ENCODE measurements around the gene ZNF274.

ZNF274 gene

GRCh38 chr19:58183817-58184215 lies 955 bp downstream of the ZNF274 start:
- no peak for ATAC-seq
- peaks cover 28% of the 10 kb centered on the region for H3K4me1 Mint-ChIP-seq
- H3K4me3 Mint-ChIP-seq = peak overlapping the region; percentile 94 to 96
- no peak for DNase-seq
- peaks cover 22 to 43% of the 10 kb centered on the region in 2 donors for H3K9me3 Mint-ChIP-seq
- H3K27ac Mint-ChIP-seq = peak overlapping the region; percentile 100
- H3K27me3 Mint-ChIP-seq = no peaks in the 10 kb centered on the region

- peaks cover 41 to 77% of the 10 kb centered on the region in 2 donors for H3K9me3 Mint-ChIP-seq
- ATAC-seq (no peak), DNase-seq (no peak)
- H3K4me1 Mint-ChIP-seq = no peaks in the 10 kb centered on the region
- H3K4me3 Mint-ChIP-seq = no peak overlapping the region
- no peaks in the 10 kb centered on the region for H3K27me3 Mint-ChIP-seq
- H3K27ac Mint-ChIP-seq = peak overlapping the region in 1 of 2 donors; percentile 4
These were observed 14.2 kb downstream of the ZNF274 start for GRCh38 chr19:58196901-58197616.

- Mint-ChIP-seq H3K4me3 (no peak overlapping the region), H3K27me3 (no peaks in the 10 kb centered on the region), H3K4me1 (no peaks in the 10 kb centered on the region), H3K9me3 (peaks cover 69 to 92% of the 10 kb centered on the region in 2 donors), H3K27ac (no peak overlapping the region)
- ATAC-seq = no peak
- no peak for DNase-seq
These were observed 21.1 kb downstream of the ZNF274 start for GRCh38 chr19:58203814-58204475.

- H3K27ac Mint-ChIP-seq = no peak overlapping the region
- H3K27me3 Mint-ChIP-seq = no peaks in the 10 kb centered on the region
- no peak for DNase-seq
- H3K4me1 Mint-ChIP-seq = no peaks in the 10 kb centered on the region
- peaks cover 69 to 97% of the 10 kb centered on the region in 2 donors for H3K9me3 Mint-ChIP-seq
- no peak for ATAC-seq
- H3K4me3 Mint-ChIP-seq = no peak overlapping the region
These were observed 21.7 kb downstream of the ZNF274 start for GRCh38 chr19:58204566-58204965.

- Mint-ChIP-seq H3K4me3 (no peak overlapping the region), H3K27me3 (no peaks in the 10 kb centered on the region), H3K27ac (peak overlapping the region in 1 of 2 donors; percentile 65), H3K9me3 (peaks cover 72 to 99% of the 10 kb centered on the region in 2 donors), H3K4me1 (no peaks in the 10 kb centered on the region)
- no peak for DNase-seq
- no peak for ATAC-seq
These were observed 26.7 kb downstream of the ZNF274 start for GRCh38 chr19:58209577-58209976.

- H3K9me3 Mint-ChIP-seq = peaks cover 63 to 94% of the 10 kb centered on the region in 2 donors
- H3K4me1 Mint-ChIP-seq = no peaks in the 10 kb centered on the region
- H3K4me3 Mint-ChIP-seq = no peak overlapping the region
- DNase-seq = no peak
- no peak overlapping the region for H3K27ac Mint-ChIP-seq
- no peaks in the 10 kb centered on the region for H3K27me3 Mint-ChIP-seq
- ATAC-seq = no peak
These were observed 29.6 kb downstream of the ZNF274 start for GRCh38 chr19:58212336-58213074.

GRCh38 chr19:58213075-58213369 lies 30.2 kb downstream of the ZNF274 start:
- peaks cover 63 to 94% of the 10 kb centered on the region in 2 donors for H3K9me3 Mint-ChIP-seq
- no peak for DNase-seq
- H3K27ac Mint-ChIP-seq = no peak overlapping the region
- no peak for ATAC-seq
- no peak overlapping the region for H3K4me3 Mint-ChIP-seq
- H3K4me1 Mint-ChIP-seq = no peaks in the 10 kb centered on the region
- H3K27me3 Mint-ChIP-seq = no peaks in the 10 kb centered on the region

GRCh38 chr19:58217069-58217481 lies 34.2 kb downstream of the ZNF274 start:
- no peaks in the 10 kb centered on the region for H3K4me1 Mint-ChIP-seq
- H3K9me3 Mint-ChIP-seq = peaks cover 54 to 65% of the 10 kb centered on the region in 2 donors
- no peak for DNase-seq
- H3K27ac Mint-ChIP-seq = no peak overlapping the region
- H3K4me3 Mint-ChIP-seq = peak overlapping the region in 1 of 2 donors; percentile 26
- no peak for ATAC-seq
- H3K27me3 Mint-ChIP-seq = no peaks in the 10 kb centered on the region

GRCh38 chr19:58217607-58218391 lies 34.9 kb downstream of the ZNF274 start:
- H3K9me3 Mint-ChIP-seq = peaks cover 51 to 63% of the 10 kb centered on the region in 2 donors

GRCh38 chr19:58218899-58219298 lies 36.0 kb downstream of the ZNF274 start:
- DNase-seq = peak; percentile 28 to 57

More at GRCh38 chr19:58217607-58218391, 34.9 kb downstream of the ZNF274 start:
- Mint-ChIP-seq H3K4me3 (no peak overlapping the region), H3K4me1 (no peaks in the 10 kb centered on the region), H3K27ac (no peak overlapping the region), H3K27me3 (no peaks in the 10 kb centered on the region)
- no peak for DNase-seq
- ATAC-seq = no peak

GRCh38 chr19:58227964-58228584 lies 45.2 kb downstream of the ZNF274 start:
- DNase-seq = no peak
- H3K4me1 Mint-ChIP-seq = peaks cover 34% of the 10 kb centered on the region
- no peak for ATAC-seq
- peak overlapping the region; percentile 99 for H3K4me3 Mint-ChIP-seq
- peak overlapping the region; percentile 95 to 97 for H3K27ac Mint-ChIP-seq
- H3K9me3 Mint-ChIP-seq = peaks cover 37 to 48% of the 10 kb centered on the region in 2 donors
- H3K27me3 Mint-ChIP-seq = no peaks in the 10 kb centered on the region

More at GRCh38 chr19:58218899-58219298, 36.0 kb downstream of the ZNF274 start:
- peak; percentile 74 for ATAC-seq
- Mint-ChIP-seq H3K4me1 (no peaks in the 10 kb centered on the region), H3K27me3 (no peaks in the 10 kb centered on the region), H3K9me3 (peaks cover 44 to 54% of the 10 kb centered on the region in 2 donors), H3K27ac (no peak overlapping the region), H3K4me3 (no peak overlapping the region)

- Mint-ChIP-seq H3K27ac (peak within 1 kb of the TSS; percentile 95 to 97), H3K4me3 (peak within 1 kb of the TSS; percentile 99), H3K27me3 (no peaks in the 10 kb centered on the region), H3K9me3 (peaks cover 40 to 54% of the 10 kb centered on the region in 2 donors), H3K4me1 (peaks cover 34% of the 10 kb centered on the region)
- peak; percentile 90 for ATAC-seq
- DNase-seq = peak; percentile 63 to 73
These were observed 45.9 kb downstream of the ZNF274 start, which contains the start of gene ZNF544 for GRCh38 chr19:58228585-58229254. ZNF544 (plus strand) TSS chr19:58228914; CDS start chr19:58244024, 15,110 bp downstream.

GRCh38 chr19:58229255-58229639 lies 46.4 kb downstream of the ZNF274 start:
- peaks cover 34% of the 10 kb centered on the region for H3K4me1 Mint-ChIP-seq
- peaks cover 45 to 58% of the 10 kb centered on the region in 2 donors for H3K9me3 Mint-ChIP-seq
- ATAC-seq = peak; percentile 51
- DNase-seq = peak; percentile 16 to 28
- H3K4me3 Mint-ChIP-seq = peak overlapping the region; percentile 99
- no peaks in the 10 kb centered on the region for H3K27me3 Mint-ChIP-seq
- H3K27ac Mint-ChIP-seq = peak overlapping the region; percentile 30 to 97

GRCh38 chr19:58237324-58237723 lies 54.5 kb downstream of the ZNF274 start:
- ATAC-seq (no peak), DNase-seq (no peak)
- H3K9me3 Mint-ChIP-seq = peaks cover 33 to 66% of the 10 kb centered on the region in 2 donors
- H3K27me3 Mint-ChIP-seq = no peaks in the 10 kb centered on the region
- H3K4me3 Mint-ChIP-seq = no peak overlapping the region
- H3K27ac Mint-ChIP-seq = peak overlapping the region in 1 of 2 donors; percentile 78
- no peaks in the 10 kb centered on the region for H3K4me1 Mint-ChIP-seq
